DMS114 treated with DMSO at 0.1 percent for 48 hours (cell line): ENCODE measurements around the gene BAG2.

Experiments used
- DNase-seq: peaks from one replicate; lab custom pipeline; 2025; ENCODE audit not compliant: unreplicated experiment; lab: John Stamatoyannopoulos, UW

The BAG2 gene

DNA sequence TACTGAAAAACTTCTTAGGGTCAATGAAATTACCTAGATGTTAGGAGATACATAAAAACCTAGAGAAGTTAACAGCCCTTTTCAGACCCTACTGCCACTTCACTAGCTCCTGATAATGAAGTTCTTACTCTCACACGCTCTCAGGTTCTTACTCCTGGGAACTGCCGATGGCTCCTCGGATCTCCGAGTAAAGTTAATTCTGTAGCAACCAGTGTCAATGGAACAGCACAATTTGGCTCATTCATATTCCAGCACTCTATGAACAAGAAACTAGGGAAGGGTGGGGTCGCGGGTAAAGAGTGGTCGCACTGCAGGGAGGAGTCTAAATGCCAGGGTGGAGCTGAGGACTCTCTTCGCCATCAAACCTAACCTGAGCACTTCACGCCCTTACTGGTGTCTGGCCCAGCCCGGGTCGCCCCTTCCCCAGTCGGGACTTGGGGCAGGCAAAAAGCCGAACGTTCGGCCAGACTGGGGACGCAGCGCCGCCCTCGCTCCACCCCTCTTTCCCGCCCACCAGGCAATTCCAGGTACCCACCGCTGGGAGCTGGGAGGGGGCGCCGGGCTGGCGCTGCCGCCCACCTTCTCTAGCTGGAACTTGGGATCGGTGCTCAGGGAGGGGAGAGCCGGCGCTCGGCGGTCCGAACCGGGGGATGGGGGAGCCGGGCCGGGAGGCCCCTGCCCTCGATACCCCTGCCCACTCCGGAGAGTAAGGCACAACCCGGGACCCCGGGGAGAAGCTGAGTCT, 49.2 kb downstream of the BAG2 start:
- peak; percentile 76 for DNase-seq

DNA sequence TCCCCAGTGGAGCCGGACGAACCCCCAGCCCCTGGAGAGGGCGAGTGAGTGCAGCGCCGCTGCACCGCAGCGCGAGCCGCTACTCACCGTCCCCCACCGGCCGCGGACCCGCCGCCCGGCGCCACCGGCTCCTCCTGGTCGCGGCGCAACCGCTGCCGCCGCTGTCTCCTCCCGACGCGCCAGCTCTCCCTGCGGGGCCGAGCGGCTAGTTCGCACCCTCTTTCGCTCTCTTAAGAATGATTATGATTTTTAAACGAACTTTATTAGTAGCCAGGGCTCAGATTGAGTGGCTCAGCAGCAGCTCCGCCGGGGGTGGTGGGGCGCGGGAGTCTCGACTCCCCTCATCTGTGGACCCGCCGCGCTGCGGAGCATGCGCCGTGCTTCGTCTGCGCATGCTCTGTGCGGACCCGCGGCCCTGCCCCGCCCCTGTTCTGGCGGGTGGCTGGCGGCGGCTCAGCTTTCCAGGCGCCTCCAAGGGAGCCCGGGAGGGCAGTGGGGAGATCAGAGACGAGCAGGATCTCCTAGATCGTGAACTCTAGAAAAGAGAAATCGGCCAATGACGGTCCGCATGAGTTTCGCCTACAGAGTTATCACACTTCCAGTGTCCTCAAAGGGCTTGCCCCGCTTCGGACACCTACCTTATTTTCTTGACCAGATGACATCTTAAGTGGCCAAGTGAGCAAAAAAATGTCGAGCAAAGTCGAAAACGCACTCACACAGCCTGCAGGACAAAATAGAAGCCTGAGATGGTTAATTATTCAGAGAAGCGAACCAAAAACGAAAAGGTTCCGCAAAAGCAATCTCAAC, 50.0 kb downstream of the BAG2 start, which contains the start of gene RAB23:
Gene RAB23, minus strand, starts transcription at position 372 of the 807 bp plus-strand sequence. CDS start 11,927 bp downstream, outside the sequence.
- peak; percentile 77 for DNase-seq

DNA sequence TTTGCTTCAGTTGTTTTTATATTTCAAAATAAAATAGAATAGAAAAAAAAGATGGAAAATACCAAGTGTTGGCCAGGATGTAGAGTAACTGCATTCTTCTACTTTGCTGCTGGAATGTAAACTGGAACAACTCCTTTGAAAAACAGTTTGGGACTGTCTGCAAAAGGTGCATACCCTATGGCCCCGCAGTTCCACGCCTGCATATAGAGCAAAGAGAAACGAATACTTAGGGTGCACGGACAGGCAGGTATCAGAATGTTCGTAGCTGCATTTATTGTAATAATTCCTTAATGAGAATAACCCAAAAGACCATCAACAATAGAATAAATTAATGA, 50.6 kb downstream of the BAG2 start:
- DNase-seq, result no peak

DNA sequence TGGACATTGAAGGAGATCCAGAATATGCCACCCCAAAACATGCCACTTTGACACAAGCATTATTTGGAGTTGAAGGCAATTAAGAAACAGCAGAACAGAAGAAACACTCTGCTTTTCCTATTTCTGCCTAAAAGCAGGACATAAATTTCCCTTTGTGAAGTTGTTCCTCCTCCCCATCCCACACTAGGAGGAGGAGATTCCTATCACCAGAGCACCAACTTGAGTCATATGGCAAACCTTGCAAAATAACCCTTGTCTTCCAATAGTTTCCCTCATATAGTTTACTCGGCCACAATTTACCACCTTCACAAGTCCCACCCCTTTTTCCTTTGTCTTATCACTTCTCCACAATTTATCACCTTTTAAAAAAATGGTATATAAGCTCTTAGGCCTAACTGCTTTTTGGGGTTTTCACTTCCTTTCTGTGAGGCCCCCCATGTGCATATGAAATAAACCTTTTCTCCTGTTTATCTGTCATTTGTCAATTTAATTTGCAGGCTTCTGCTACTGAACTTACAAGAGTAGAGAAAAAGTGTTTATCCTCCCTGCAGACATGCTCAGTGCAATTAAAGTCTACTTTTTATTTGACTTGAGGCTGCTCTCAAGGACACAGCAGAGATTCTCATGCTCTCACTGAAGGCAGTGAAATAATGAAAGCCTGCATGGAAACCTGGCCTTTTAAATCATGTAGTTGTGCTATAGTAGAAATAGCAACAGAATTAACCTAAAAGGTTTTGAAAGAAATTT, 52.8 kb downstream of the BAG2 start:
- no peak for DNase-seq

DNA sequence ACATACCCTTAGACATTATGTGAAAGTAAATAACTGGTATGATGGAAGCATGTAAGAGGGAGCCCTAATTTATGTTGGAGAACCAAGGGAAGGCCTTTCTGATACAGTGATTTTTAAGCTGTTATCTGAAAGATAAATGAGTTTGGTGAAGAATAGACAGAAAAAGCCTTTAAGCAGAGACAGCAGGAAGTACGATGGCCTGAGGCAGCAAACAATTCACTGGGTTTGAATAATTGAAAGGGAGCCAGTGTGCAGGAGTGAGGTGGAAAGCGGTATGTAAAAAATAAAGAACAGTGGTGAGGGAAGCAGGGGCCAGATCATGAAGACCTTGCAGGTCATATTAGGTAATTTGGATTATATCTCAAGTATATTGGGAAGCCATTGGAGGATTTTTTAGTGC, 54.1 kb downstream of the BAG2 start:
- DNase-seq, result no peak
